K562 (cell line): ENCODE data around the gene BRAP. TPM values are rescaled to one million over a fixed set of nuclear protein-coding genes. Genes with fewer than 3 reads are reported as not detected.
A peak's percentile ranks its signal among the peaks of the same experiment; 100 is the strongest.

Experiments used
- DIDO1 ChIP-seq: fragments of 450-650 bp; IDR thresholded peaks from 2 replicates; pipeline ENCODE4 v1.6.1; 2016; ENCODE audit warnings: low read depth, missing biosample characterization, missing genetic modification characterization
- HNRNPL ChIP-seq: fragments of 200-400 bp; formaldehyde crosslinking; IDR thresholded peaks from 2 replicates; pipeline ENCODE4 v1.6.1; 2017; ENCODE audit warnings: low read depth, mild to moderate bottlenecking, low read length
- KHSRP ChIP-seq: fragments of 450-650 bp; IDR thresholded peaks from 2 replicates; pipeline ENCODE4 v1.6.1; 2017
- LCOR ChIP-seq: sonication (generic); formaldehyde crosslinking; IDR thresholded peaks from 2 replicates; pipeline ENCODE4 v1.8.0; 2022; ENCODE audit warnings: mild to moderate bottlenecking, missing genetic modification reagents
- MEF2D ChIP-seq: conservative IDR thresholded peaks from 2 replicates; pipeline ENCODE4 v1.6.1; 2016; ENCODE audit warnings: low read depth, missing genetic modification characterization, missing compliant biosample characterization
- NCOA2 ChIP-seq, 2 experiments: fragments of 450-650 bp; IDR thresholded peaks; 2 replicates each; pipeline ENCODE4 v1.6.1; 2018; ENCODE audit warnings: mild to moderate bottlenecking in 2 of 2, moderate library complexity in 1 of 2; ENCODE audit not compliant: partially characterized antibody in 2 of 2
- NR4A1 ChIP-seq, 2 experiments: fragments of 250-450 bp in 1 of 2; fragments of 450-650 bp in 1 of 2; sonication (Bioruptor Pico) in 1 of 2; IDR thresholded peaks; 2 replicates each; pipeline versions ENCODE4 v1.4.0 to v1.6.1; 2016 to 2020; ENCODE audit warnings: mild to moderate bottlenecking in 2 of 2, missing compliant biosample characterization in 1 of 2, missing genetic modification characterization in 1 of 2, moderate library complexity in 1 of 2
- PHF21A ChIP-seq: fragments of 450-650 bp; IDR thresholded peaks from 2 replicates; pipeline ENCODE4 v1.6.1; 2017; ENCODE audit warnings: low read depth, borderline replicate concordance
- RUNX1 ChIP-seq: sonication (generic); IDR thresholded peaks from 2 replicates; pipeline ENCODE4 v1.6.1; 2016; ENCODE audit warnings: antibody characterized with exemption, low read depth
- SMC3 ChIP-seq: conservative IDR thresholded peaks from 2 replicates; pipeline ENCODE4 v1.6.1; 2011; ENCODE audit warnings: low read depth, low read length, improper control_type of control experiment; ENCODE audit not compliant: insufficient read depth
- SOX6 ChIP-seq: fragments of 450-650 bp; IDR thresholded peaks from 2 replicates; pipeline ENCODE4 v1.6.1; 2014; ENCODE audit warnings: mild to moderate bottlenecking
- TAL1 ChIP-seq: fragments of 450-650 bp; IDR thresholded peaks from 2 replicates; pipeline ENCODE4 v1.6.1; 2016; ENCODE audit warnings: mild to moderate bottlenecking
- ZC3H11A ChIP-seq: IDR thresholded peaks from 2 replicates; pipeline ENCODE4 v1.6.1; 2012; ENCODE audit warnings: low read depth, low read length, improper control_type of control experiment
- ZKSCAN8 ChIP-seq: fragments of 200-800 bp; sonication (Bioruptor generic); IDR thresholded peaks from 2 replicates; pipeline ENCODE4 v1.6.1; 2016; ENCODE audit warnings: missing genetic modification characterization, missing compliant biosample characterization
- ZNF140 ChIP-seq: fragments of 250-450 bp; sonication (Bioruptor Pico); IDR thresholded peaks from 2 replicates; pipeline ENCODE4 v1.8.0; 2021; ENCODE audit warnings: moderate library complexity, mild to moderate bottlenecking, inconsistent platforms
- ZNF589 ChIP-seq: fragments of 200-800 bp; sonication (Bioruptor generic); IDR thresholded peaks from 2 replicates; pipeline ENCODE4 v1.6.1; 2016; ENCODE audit warnings: low read depth, missing genetic modification characterization, missing compliant biosample characterization
- ZNF707 ChIP-seq: fragments of 250-450 bp; sonication (Bioruptor Pico); conservative IDR thresholded peaks from 2 replicates; pipeline ENCODE4 v1.8.0; 2022; ENCODE audit warnings: inconsistent platforms, mild to moderate bottlenecking, moderate library complexity
- polyA plus RNA-seq, 8 experiments: library from polyadenylated mRNA; depleted of rRNA in 4 of 8; stranded (reverse) in 5 of 8; unstranded in 3 of 8; fragments of >200 nt; fragmentation: Nextera tagmentation in 2 of 8; fragmentation: Illumina TruSeq in 1 of 8; extraction: Ambion mirVana in 2 of 8; extraction: Trizol in 1 of 8; gene quantifications; 2 replicates each; pipeline versions ENCODE4 v1.2.1 to v1.2.3, GENCODE V29; 2011 to 2014; ENCODE audit warnings: inconsistent platforms in 1 of 8, missing spikeins in 1 of 8
- total RNA-seq, 7 experiments: library from RNA; depleted of rRNA in 6 of 7; stranded (reverse); fragments of >200 nt in 6 of 7; fragmentation: Illumina TruSeq in 2 of 7; extraction: Trizol in 2 of 7; gene quantifications; 2 replicates each; pipeline versions ENCODE4 v1.2.1 to v1.2.3, GENCODE V29; 2011 to 2021; ENCODE audit warnings: low replicate concordance in 1 of 7
- TF ChIP-seq, protein P1 (sequence below): fragments of 200-600 bp; sonication (generic); IDR thresholded peaks from one replicate; pipeline ENCODE4 v1.6.1; 2012; ENCODE audit warnings: mild to moderate bottlenecking, low read depth, low read length, inconsistent platforms

The BRAP gene
- total and polyA plus RNA-seq, 9 of the 15 experiments (the other 6 are each of a cell fraction or from before 2014, with no cell fraction given) = 2.2 to 32.6 (median 27.5) TPM

GRCh38 chr12:111599453-111600204, 86.1 kb downstream of the BRAP start (continued):
- TF ChIP-seq ZNF140 (CRISPR knock-in tag) (no peak), RUNX1 (peak; percentile 74; the same call in 1 of the 2 replicates), LCOR (CRISPR knock-in tag) (no peak), ZKSCAN8 (CRISPR knock-in tag) (no peak), DIDO1 (peak; percentile 92), NCOA2 (IDR thresholded peaks at IDR 0.05; ENCODE audit: partially characterized antibody in 2 of 2) (no peak), KHSRP (no peak), SOX6 (peak; percentile 49; the same call in 1 of the 2 replicates), TAL1 (no peak; the same call in 1 of the 2 replicates), SMC3 (no peak), PHF21A (peak; percentile 8; the same call in 1 of the 2 replicates), ZNF589 (CRISPR knock-in tag) (no peak; the same call in 1 of the 2 replicates), HNRNPL (no peak), ZNF707 (CRISPR knock-in tag) (no peak), ZC3H11A (no peak), NR4A1 (CRISPR knock-in tag; IDR thresholded peaks at IDR 0.05) (no peak; the same call in 1 of the 2 replicates), NR4A1 (tag; IDR thresholded peaks at IDR 0.05) (peak; percentile 64; the same call in 1 of the 2 replicates), MEF2D (tag) (no peak)
- TF ChIP-seq, protein P1, sequence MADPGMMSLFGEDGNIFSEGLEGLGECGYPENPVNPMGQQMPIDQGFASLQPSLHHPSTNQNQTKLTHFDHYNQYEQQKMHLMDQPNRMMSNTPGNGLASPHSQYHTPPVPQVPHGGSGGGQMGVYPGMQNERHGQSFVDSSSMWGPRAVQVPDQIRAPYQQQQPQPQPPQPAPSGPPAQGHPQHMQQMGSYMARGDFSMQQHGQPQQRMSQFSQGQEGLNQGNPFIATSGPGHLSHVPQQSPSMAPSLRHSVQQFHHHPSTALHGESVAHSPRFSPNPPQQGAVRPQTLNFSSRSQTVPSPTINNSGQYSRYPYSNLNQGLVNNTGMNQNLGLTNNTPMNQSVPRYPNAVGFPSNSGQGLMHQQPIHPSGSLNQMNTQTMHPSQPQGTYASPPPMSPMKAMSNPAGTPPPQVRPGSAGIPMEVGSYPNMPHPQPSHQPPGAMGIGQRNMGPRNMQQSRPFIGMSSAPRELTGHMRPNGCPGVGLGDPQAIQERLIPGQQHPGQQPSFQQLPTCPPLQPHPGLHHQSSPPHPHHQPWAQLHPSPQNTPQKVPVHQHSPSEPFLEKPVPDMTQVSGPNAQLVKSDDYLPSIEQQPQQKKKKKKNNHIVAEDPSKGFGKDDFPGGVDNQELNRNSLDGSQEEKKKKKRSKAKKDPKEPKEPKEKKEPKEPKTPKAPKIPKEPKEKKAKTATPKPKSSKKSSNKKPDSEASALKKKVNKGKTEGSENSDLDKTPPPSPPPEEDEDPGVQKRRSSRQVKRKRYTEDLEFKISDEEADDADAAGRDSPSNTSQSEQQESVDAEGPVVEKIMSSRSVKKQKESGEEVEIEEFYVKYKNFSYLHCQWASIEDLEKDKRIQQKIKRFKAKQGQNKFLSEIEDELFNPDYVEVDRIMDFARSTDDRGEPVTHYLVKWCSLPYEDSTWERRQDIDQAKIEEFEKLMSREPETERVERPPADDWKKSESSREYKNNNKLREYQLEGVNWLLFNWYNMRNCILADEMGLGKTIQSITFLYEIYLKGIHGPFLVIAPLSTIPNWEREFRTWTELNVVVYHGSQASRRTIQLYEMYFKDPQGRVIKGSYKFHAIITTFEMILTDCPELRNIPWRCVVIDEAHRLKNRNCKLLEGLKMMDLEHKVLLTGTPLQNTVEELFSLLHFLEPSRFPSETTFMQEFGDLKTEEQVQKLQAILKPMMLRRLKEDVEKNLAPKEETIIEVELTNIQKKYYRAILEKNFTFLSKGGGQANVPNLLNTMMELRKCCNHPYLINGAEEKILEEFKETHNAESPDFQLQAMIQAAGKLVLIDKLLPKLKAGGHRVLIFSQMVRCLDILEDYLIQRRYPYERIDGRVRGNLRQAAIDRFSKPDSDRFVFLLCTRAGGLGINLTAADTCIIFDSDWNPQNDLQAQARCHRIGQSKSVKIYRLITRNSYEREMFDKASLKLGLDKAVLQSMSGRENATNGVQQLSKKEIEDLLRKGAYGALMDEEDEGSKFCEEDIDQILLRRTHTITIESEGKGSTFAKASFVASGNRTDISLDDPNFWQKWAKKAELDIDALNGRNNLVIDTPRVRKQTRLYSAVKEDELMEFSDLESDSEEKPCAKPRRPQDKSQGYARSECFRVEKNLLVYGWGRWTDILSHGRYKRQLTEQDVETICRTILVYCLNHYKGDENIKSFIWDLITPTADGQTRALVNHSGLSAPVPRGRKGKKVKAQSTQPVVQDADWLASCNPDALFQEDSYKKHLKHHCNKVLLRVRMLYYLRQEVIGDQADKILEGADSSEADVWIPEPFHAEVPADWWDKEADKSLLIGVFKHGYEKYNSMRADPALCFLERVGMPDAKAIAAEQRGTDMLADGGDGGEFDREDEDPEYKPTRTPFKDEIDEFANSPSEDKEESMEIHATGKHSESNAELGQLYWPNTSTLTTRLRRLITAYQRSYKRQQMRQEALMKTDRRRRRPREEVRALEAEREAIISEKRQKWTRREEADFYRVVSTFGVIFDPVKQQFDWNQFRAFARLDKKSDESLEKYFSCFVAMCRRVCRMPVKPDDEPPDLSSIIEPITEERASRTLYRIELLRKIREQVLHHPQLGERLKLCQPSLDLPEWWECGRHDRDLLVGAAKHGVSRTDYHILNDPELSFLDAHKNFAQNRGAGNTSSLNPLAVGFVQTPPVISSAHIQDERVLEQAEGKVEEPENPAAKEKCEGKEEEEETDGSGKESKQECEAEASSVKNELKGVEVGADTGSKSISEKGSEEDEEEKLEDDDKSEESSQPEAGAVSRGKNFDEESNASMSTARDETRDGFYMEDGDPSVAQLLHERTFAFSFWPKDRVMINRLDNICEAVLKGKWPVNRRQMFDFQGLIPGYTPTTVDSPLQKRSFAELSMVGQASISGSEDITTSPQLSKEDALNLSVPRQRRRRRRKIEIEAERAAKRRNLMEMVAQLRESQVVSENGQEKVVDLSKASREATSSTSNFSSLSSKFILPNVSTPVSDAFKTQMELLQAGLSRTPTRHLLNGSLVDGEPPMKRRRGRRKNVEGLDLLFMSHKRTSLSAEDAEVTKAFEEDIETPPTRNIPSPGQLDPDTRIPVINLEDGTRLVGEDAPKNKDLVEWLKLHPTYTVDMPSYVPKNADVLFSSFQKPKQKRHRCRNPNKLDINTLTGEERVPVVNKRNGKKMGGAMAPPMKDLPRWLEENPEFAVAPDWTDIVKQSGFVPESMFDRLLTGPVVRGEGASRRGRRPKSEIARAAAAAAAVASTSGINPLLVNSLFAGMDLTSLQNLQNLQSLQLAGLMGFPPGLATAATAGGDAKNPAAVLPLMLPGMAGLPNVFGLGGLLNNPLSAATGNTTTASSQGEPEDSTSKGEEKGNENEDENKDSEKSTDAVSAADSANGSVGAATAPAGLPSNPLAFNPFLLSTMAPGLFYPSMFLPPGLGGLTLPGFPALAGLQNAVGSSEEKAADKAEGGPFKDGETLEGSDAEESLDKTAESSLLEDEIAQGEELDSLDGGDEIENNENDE = no peak
